GM12878 (cell line): ENCODE data around the gene BNC2. TPM values are rescaled to one million over a fixed set of nuclear protein-coding genes. Genes with fewer than 3 reads are reported as not detected.

Source experiments
- ATAC-seq: fragments of 200-7000 bp; cut with Tn5 transposase; 3 replicates; pipeline ENCODE4 v1.9.1; 2020; ENCODE audit warnings: mild to moderate bottlenecking, moderate library complexity
- BruUV-seq: library from RNA; stranded (reverse); fragments of 400-500 nt; replicated peaks from 2 replicates; lab custom pipeline; 2021; lab: Mats Ljungman, UMichigan
- CTCF ChIA-PET: fragments of 300-600 bp; sonication (Branson Sonifier 250); formaldehyde crosslinking; extraction: SDS; loops from one replicate; lab custom pipeline; 2021; ENCODE audit warnings: inconsistent platforms; lab: Yijun Ruan, JAX
- POLR2A ChIA-PET: fragments of 350-600 bp; formaldehyde crosslinking; extraction: SDS; loops from one replicate; lab custom pipeline; 2021; ENCODE audit warnings: inconsistent platforms; lab: Charles Lee
- RAD21 ChIA-PET: fragments of 300-600 bp; sonication (Branson Sonifier 250); formaldehyde crosslinking; loops from one replicate; lab custom pipeline; 2023; ENCODE audit warnings: antibody characterized with exemption; ENCODE audit not compliant: unreplicated experiment; lab: Charles Lee
- SMC1A ChIA-PET: fragments of 300-600 bp; sonication (Branson Sonifier 250); formaldehyde crosslinking; loops from one replicate; lab custom pipeline; 2023; ENCODE audit not compliant: unreplicated experiment, uncharacterized antibody; lab: Charles Lee
- DNase-seq: peaks from one replicate; pipeline ENCODE4 v3.0.0-alpha.2; 2011; ENCODE audit warnings: low read depth, low spot score
- FAIRE-seq: peaks from 3 replicates; lab custom pipeline; 2011; peaks lifted over from hg19 to GRCh38; lab: Jason Lieb, UNC
- H2AFZ ChIP-seq: 2 replicates; pipeline ENCODE4 v1.6.0; 2011; ENCODE audit warnings: low read depth, low read length, control low read depth; ENCODE audit not compliant: control insufficient read depth
- H3K27ac ChIP-seq: 2 replicates; pipeline ENCODE4 v1.5.1; 2011; ENCODE audit warnings: control low read depth; ENCODE audit not compliant: control insufficient read depth, insufficient read depth
- H3K27me3 ChIP-seq, 2 experiments: replicated peaks in 1 of 2; 2 replicates each; pipeline versions ENCODE4 v1.6.0 to v1.6.1; 2011; ENCODE audit warnings: low read length in 1 of 2; ENCODE audit not compliant: control insufficient read depth in 2 of 2, insufficient read depth in 2 of 2
- H3K36me3 ChIP-seq, 2 experiments: 2 replicates each; pipeline ENCODE4 v1.5.1; 2011; ENCODE audit warnings: low read length in 1 of 2; ENCODE audit not compliant: control insufficient read depth in 2 of 2, insufficient read depth in 2 of 2
- H3K4me1 ChIP-seq: 2 replicates; pipeline ENCODE4 v1.6.1; 2011; ENCODE audit warnings: mild to moderate bottlenecking, low read length, moderate library complexity, mixed read lengths; ENCODE audit not compliant: control insufficient read depth, insufficient read depth
- H3K4me2 ChIP-seq: 2 replicates; pipeline ENCODE4 v1.6.0; 2011; ENCODE audit warnings: control low read depth; ENCODE audit not compliant: control insufficient read depth, insufficient read depth
- H3K4me3 ChIP-seq: fragments of 200-600 bp; sonication (generic); 2 replicates; pipeline ENCODE4 v1.5.1; 2016
- H3K79me2 ChIP-seq: 2 replicates; pipeline ENCODE4 v1.6.0; 2011; ENCODE audit warnings: low read length; ENCODE audit not compliant: control insufficient read depth, insufficient read depth
- H3K9ac ChIP-seq: 2 replicates; pipeline ENCODE4 v1.8.0; 2011; ENCODE audit warnings: low read length, control low read depth, mixed read lengths; ENCODE audit not compliant: control insufficient read depth, insufficient read depth
- H3K9me3 ChIP-seq: replicated peaks from 3 replicates; pipeline ENCODE4 v1.5.1; 2011; ENCODE audit warnings: mild to moderate bottlenecking, low read length; ENCODE audit not compliant: control insufficient read depth, insufficient read depth
- H4K20me1 ChIP-seq: 2 replicates; pipeline ENCODE4 v1.6.0; 2011; ENCODE audit not compliant: control insufficient read depth, insufficient read depth
- CHD2 ChIP-seq: IDR thresholded peaks from 2 replicates; pipeline ENCODE4 v1.6.1; 2011; ENCODE audit warnings: low read depth, low read length, improper control_type of control experiment, borderline replicate concordance
- GATAD2B ChIP-seq: fragments of 450-650 bp; conservative IDR thresholded peaks from 2 replicates; pipeline ENCODE4 v1.6.1; 2017; ENCODE audit warnings: low read depth, mild to moderate bottlenecking, moderate library complexity
- HSF1 ChIP-seq: fragments of 150-350 bp; IDR thresholded peaks from 2 replicates; pipeline ENCODE4 v1.6.1; 2014; ENCODE audit warnings: mild to moderate bottlenecking, low read depth, low read length
- IKZF2 ChIP-seq, 2 experiments: fragments of 450-650 bp; IDR thresholded peaks; 2 replicates each; pipeline ENCODE4 v1.6.1; 2017; ENCODE audit warnings: mild to moderate bottlenecking in 2 of 2, moderate library complexity in 2 of 2
- IRF4 ChIP-seq: IDR thresholded peaks from 2 replicates; pipeline ENCODE4 v1.6.1; 2011; ENCODE audit warnings: low read depth, low read length
- MLLT1 ChIP-seq: fragments of 450-650 bp; IDR thresholded peaks from 2 replicates; pipeline ENCODE4 v1.6.1; 2016; ENCODE audit warnings: mild to moderate bottlenecking
- MTA2 ChIP-seq: fragments of 450-650 bp; IDR thresholded peaks from 2 replicates; pipeline ENCODE4 v1.6.1; 2016; ENCODE audit warnings: low read depth, mild to moderate bottlenecking, moderate library complexity
- MTA3 ChIP-seq: IDR thresholded peaks from 2 replicates; pipeline ENCODE4 v1.6.1; 2012; ENCODE audit warnings: low read length, inconsistent platforms, borderline replicate concordance
- RELA ChIP-seq: fragments of 450-650 bp; IDR thresholded peaks from 2 replicates; pipeline ENCODE4 v1.8.0; 2014; ENCODE audit warnings: borderline replicate concordance; ENCODE audit not compliant: partially characterized antibody
- REST ChIP-seq: IDR thresholded peaks from 2 replicates; pipeline ENCODE4 v1.6.1; 2012; ENCODE audit warnings: mild to moderate bottlenecking, low read depth, low read length
- RFX5 ChIP-seq: IDR thresholded peaks from 2 replicates; pipeline ENCODE4 v1.6.1; 2011; ENCODE audit warnings: low read depth, low read length, improper control_type of control experiment
- SP1 ChIP-seq: IDR thresholded peaks from one replicate; pipeline ENCODE4 v1.6.1; 2011; ENCODE audit warnings: low read depth, low read length
- TCF3 ChIP-seq: IDR thresholded peaks from 2 replicates; pipeline ENCODE4 v1.6.1; 2012; ENCODE audit warnings: low read depth, mild to moderate bottlenecking, low read length, borderline replicate concordance; ENCODE audit not compliant: insufficient read depth
- USF2 ChIP-seq: IDR thresholded peaks from 2 replicates; pipeline ENCODE4 v1.6.1; 2011; ENCODE audit warnings: low read depth, low read length, improper control_type of control experiment, borderline replicate concordance
- ZNF384 ChIP-seq: IDR thresholded peaks from 2 replicates; pipeline ENCODE4 v1.6.1; 2012; ENCODE audit warnings: low read depth, mild to moderate bottlenecking, low read length, improper control_type of control experiment, borderline replicate concordance
- WGBS: methylation state at CpG from one replicate; pipeline ENCODE4 v1.1.6; 2016; ENCODE audit warnings: low lambda C conversion rate; ENCODE audit not compliant: insufficient replicate concordance, insufficient coverage; ENCODE audit errors: missing lambda C conversion rate; 5-methylcytosine and 5-hydroxymethylcytosine counted together
- in situ Hi-C: fragments of 300-500 bp; cut with MboI; formaldehyde crosslinking; loops from 9 replicates; pipeline ENCODE4 v1.14.3; 2018; ENCODE audit warnings: mixed read lengths
- intact Hi-C: fragments of 100-400 bp; cut with micrococcal nuclease; formaldehyde crosslinking; loops from one replicate; pipeline ENCODE4 v1.14.2; 2022; ENCODE audit not compliant: unreplicated experiment
- polyA plus RNA-seq, 11 experiments: library from polyadenylated mRNA; depleted of rRNA in 4 of 11; unstranded in 6 of 11; stranded (reverse) in 5 of 11; fragments of >200 nt; fragmentation: Nextera tagmentation in 4 of 11; fragmentation: Illumina TruSeq in 1 of 11; extraction: Ambion mirVana in 4 of 11; extraction: Trizol in 1 of 11; gene quantifications; 1 replicate in 1 of 11; 2 replicates in 10 of 11; pipeline versions ENCODE4 v1.2.1 to v1.2.3, GENCODE V29; 2011 to 2016; ENCODE audit warnings: inconsistent platforms in 2 of 11, missing spikeins in 2 of 11, low read depth in 1 of 11
- total RNA-seq, 4 experiments: library from RNA; depleted of rRNA in 3 of 4; stranded (reverse); fragments of >200 nt in 3 of 4; fragmentation: Illumina TruSeq in 1 of 4; extraction: Trizol in 1 of 4; gene quantifications; 2 replicates each; pipeline versions ENCODE4 v1.2.1 to v1.2.3, GENCODE V29; 2013 to 2021

The BNC2 gene
- total and polyA plus RNA-seq, 10 of the 15 experiments (the other 5 are each of a cell fraction or from before 2014, with no cell fraction given): 0.05 to 14.5 (median 0.26) TPM

- TF ChIP-seq MTA2: no peak
- no peak for TF ChIP-seq MLLT1
- TF ChIP-seq RELA: no peak
- TF ChIP-seq RFX5: no peak
Measured at GRCh38 chr9:16659096-16659495, 211.4 kb downstream of the BNC2 start (continued).

GRCh38 chr9:16656432-16657169 lies 213.9 kb downstream of the BNC2 start:
- WGBS: 0% methylated on average over 2 of the region's 2 CpGs
- ChIA-PET RAD21 (no interaction called here), POLR2A (no interaction called here), CTCF (no interaction called here), SMC1A (no interaction called here)
- TF ChIP-seq GATAD2B (no peak), SP1 (no peak), MTA3 (no peak), ZNF384 (no peak), IKZF2 (IDR thresholded peaks at IDR 0.05) (no peak), TCF3 (no peak), REST (no peak), IRF4 (no peak), USF2 (no peak), HSF1 (no peak), CHD2 (no peak)
- intact Hi-C loops (no loop called here), in situ Hi-C loops (no loop called here)
- H3K4me2 ChIP-seq: no peak overlapping the region
- no peak overlapping the region for H3K4me3 ChIP-seq
- ATAC-seq: peak; percentile 55
- no peaks in the 10 kb centered on the region for H3K27me3 ChIP-seq
- no peaks in the 10 kb centered on the region; the same call in 2 of the 3 replicates for H3K9me3 ChIP-seq
- no peaks in the 10 kb centered on the region for H3K79me2 ChIP-seq
- no peak for DNase-seq
- H3K4me1 ChIP-seq: no peaks in the 10 kb centered on the region
- no TSS peak for BruUV-seq
- H3K9ac ChIP-seq: no peak overlapping the region
- no peak overlapping the region for H2AFZ ChIP-seq
- FAIRE-seq: no peak
- no peak overlapping the region for H3K27ac ChIP-seq
- H3K36me3 ChIP-seq: no peaks in the 10 kb centered on the region
- no peaks in the 10 kb centered on the region for H4K20me1 ChIP-seq
